OCI-M2 (cell line): ENCODE results near the gene SNAP91.

ENCODE experiments used
- DNase-seq: peaks from one replicate; lab custom pipeline; 2025; ENCODE audit not compliant: unreplicated experiment; lab: John Stamatoyannopoulos, UW

SNAP91 gene

GRCh38 chr6:83546636-83547035 is 162.3 kb downstream of the SNAP91 start:
- DNase-seq, result no peak

- no peak for DNase-seq
These were observed 169.2 kb downstream of the SNAP91 start for GRCh38 chr6:83539678-83540077.

GRCh38 chr6:83536647-83537589 is 172.0 kb downstream of the SNAP91 start:
- DNase-seq, result no peak

GRCh38 chr6:83536034-83536646 is 172.8 kb downstream of the SNAP91 start:
- no peak for DNase-seq

- DNase-seq, result no peak
These were observed 190.0 kb downstream of the SNAP91 start for GRCh38 chr6:83518816-83519480.

GRCh38 chr6:83517500-83517899 is 191.4 kb downstream of the SNAP91 start:
- DNase-seq, result no peak

- no peak for DNase-seq
These were observed 193.9 kb downstream of the SNAP91 start for GRCh38 chr6:83514866-83515466.

- no peak for DNase-seq
These were observed 194.4 kb downstream of the SNAP91 start for GRCh38 chr6:83514466-83514865.

- DNase-seq, result no peak
These were observed 196.8 kb downstream of the SNAP91 start, which contains the start of gene PRSS35 for GRCh38 chr6:83511901-83512681. Gene PRSS35, plus strand, starts transcription at chr6:83512534. Its CDS starts 10,908 bp downstream, at chr6:83523442.

GRCh38 chr6:83511266-83511665 is 197.6 kb downstream of the SNAP91 start:
- DNase-seq, result no peak

GRCh38 chr6:83510791-83511190 is 198.1 kb downstream of the SNAP91 start:
- DNase-seq, result no peak

GRCh38 chr6:83509441-83509840 is 199.5 kb downstream of the SNAP91 start:
- no peak for DNase-seq

GRCh38 chr6:83505356-83505755 is 203.5 kb downstream of the SNAP91 start:
- DNase-seq, result no peak
